ENCODE measurements around the gene RNASE4.
A peak's percentile ranks its signal among the peaks of the same experiment; 100 is the strongest.

- TF ChIP-seq, protein P1, sequence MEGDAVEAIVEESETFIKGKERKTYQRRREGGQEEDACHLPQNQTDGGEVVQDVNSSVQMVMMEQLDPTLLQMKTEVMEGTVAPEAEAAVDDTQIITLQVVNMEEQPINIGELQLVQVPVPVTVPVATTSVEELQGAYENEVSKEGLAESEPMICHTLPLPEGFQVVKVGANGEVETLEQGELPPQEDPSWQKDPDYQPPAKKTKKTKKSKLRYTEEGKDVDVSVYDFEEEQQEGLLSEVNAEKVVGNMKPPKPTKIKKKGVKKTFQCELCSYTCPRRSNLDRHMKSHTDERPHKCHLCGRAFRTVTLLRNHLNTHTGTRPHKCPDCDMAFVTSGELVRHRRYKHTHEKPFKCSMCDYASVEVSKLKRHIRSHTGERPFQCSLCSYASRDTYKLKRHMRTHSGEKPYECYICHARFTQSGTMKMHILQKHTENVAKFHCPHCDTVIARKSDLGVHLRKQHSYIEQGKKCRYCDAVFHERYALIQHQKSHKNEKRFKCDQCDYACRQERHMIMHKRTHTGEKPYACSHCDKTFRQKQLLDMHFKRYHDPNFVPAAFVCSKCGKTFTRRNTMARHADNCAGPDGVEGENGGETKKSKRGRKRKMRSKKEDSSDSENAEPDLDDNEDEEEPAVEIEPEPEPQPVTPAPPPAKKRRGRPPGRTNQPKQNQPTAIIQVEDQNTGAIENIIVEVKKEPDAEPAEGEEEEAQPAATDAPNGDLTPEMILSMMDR (IDR thresholded peaks at IDR 0.05), result no peak
- TF ChIP-seq REST (IDR thresholded peaks at IDR 0.05; ENCODE audit: insufficient read depth in 1 of 2, low read depth in 2 of 2, low read length in 1 of 2), result no peak
- TF ChIP-seq POLR2AphosphoS5 (IDR thresholded peaks at IDR 0.05; ENCODE audit: low read depth, low read length), result 0 out of 2 replicates have a peak, but pooled peaks have one; percentile 20
- 0 out of 2 replicates have a peak, but pooled peaks have one; percentile 63 for TF ChIP-seq SIN3A (IDR thresholded peaks at IDR 0.05; ENCODE audit: borderline replicate concordance, insufficient read depth, low read depth, low read length)
Observed at GRCh38 chr14:20683891-20684661, at the start of gene RNASE4.

All from Panc1 (cell line).